SK-N-SH (cell line): ENCODE results near the gene P2RY14.

Experiments
- CTCF ChIP-seq: fragments of 200-600 bp; sonication (generic); IDR thresholded peaks from 2 replicates; pipeline ENCODE4 v1.6.1; 2017; ENCODE audit warnings: antibody characterized with exemption, mild to moderate bottlenecking, moderate library complexity
- EP300 ChIP-seq, 2 experiments: IDR thresholded peaks; 2 replicates each; pipeline versions ENCODE4 v1.4.0 to v1.6.1; 2012; ENCODE audit warnings: borderline replicate concordance in 1 of 2, low read depth in 1 of 2, low read length in 1 of 2
- SMC3 ChIP-seq: IDR thresholded peaks from 2 replicates; pipeline ENCODE4 v1.6.1; 2012; ENCODE audit warnings: low read depth, low read length, improper control_type of control experiment
- TF ChIP-seq, protein P1 (sequence below): IDR thresholded peaks from 2 replicates; pipeline ENCODE4; 2012

DNA sequence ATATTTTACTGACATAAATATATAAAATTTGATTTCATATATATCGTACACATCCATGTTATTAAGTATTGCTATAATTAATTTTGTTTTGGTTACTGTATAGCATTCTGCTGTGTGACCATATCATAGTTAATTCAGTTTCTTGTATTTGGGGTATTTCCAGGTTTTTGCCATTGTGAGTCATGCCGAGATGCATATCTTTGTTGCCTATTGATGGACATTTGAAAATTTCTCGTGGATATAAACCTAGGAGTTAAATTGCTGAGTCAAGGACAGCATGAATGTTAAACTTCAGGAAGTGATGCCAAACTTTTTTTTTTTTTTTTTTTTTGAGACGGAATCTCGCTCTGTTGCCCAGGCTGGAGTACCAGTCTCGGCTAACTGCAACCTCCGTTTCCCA, 41.6 kb downstream of the P2RY14 start:
- TF ChIP-seq CTCF (no peak), EP300 (IDR thresholded peaks at IDR 0.05; ENCODE audit: borderline replicate concordance in 1 of 2, low read depth in 1 of 2, low read length in 1 of 2) (no peak), SMC3 (no peak)
- TF ChIP-seq, protein P1, sequence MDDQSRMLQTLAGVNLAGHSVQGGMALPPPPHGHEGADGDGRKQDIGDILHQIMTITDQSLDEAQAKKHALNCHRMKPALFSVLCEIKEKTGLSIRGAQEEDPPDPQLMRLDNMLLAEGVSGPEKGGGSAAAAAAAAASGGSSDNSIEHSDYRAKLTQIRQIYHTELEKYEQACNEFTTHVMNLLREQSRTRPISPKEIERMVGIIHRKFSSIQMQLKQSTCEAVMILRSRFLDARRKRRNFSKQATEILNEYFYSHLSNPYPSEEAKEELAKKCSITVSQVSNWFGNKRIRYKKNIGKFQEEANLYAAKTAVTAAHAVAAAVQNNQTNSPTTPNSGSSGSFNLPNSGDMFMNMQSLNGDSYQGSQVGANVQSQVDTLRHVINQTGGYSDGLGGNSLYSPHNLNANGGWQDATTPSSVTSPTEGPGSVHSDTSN = no peak
